ENCODE data around the gene PLA2G7.
"Not testable (repeated sequence)": the region's sequence is repeated elsewhere in the genome, so short reads cannot be mapped to it uniquely, and the experiment has no call there.

PLA2G7 gene

GRCh38 chr6:46734867-46735719, at the start of gene PLA2G7:
PLA2G7 (minus strand) TSS chr6:46735375; CDS start chr6:46722891, 12,484 bp downstream.
- no peak for DNase-seq
- in situ Hi-C loops (cut with HindIII; ENCODE audit: low pct_ligation_motif_present, low pct_unique_long_range_greater_than_20kb, low sequenced_read_pairs), result no loop called here

- in situ Hi-C loops (cut with HindIII; ENCODE audit: low pct_ligation_motif_present, low pct_unique_long_range_greater_than_20kb, low sequenced_read_pairs), result no loop called here
- no peak for DNase-seq
Observed at GRCh38 chr6:46784535-46784934, 49.4 kb upstream of the PLA2G7 start.

- in situ Hi-C loops (cut with HindIII; ENCODE audit: low pct_ligation_motif_present, low pct_unique_long_range_greater_than_20kb, low sequenced_read_pairs), result no loop called here
- peak; percentile 49 for DNase-seq
Observed at GRCh38 chr6:46781478-46782378, 46.6 kb upstream of the PLA2G7 start.

- in situ Hi-C loops (cut with HindIII; ENCODE audit: low pct_ligation_motif_present, low pct_unique_long_range_greater_than_20kb, low sequenced_read_pairs), result no loop called here
Observed at GRCh38 chr6:46777476-46778346, 42.5 kb upstream of the PLA2G7 start.

GRCh38 chr6:46776070-46776712, 41.0 kb upstream of the PLA2G7 start:
- DNase-seq, result no peak
- in situ Hi-C loops (cut with HindIII; ENCODE audit: low pct_ligation_motif_present, low pct_unique_long_range_greater_than_20kb, low sequenced_read_pairs), result no loop called here

More at GRCh38 chr6:46777476-46778346, 42.5 kb upstream of the PLA2G7 start:
- DNase-seq, result no peak

- in situ Hi-C loops (cut with HindIII; ENCODE audit: low pct_ligation_motif_present, low pct_unique_long_range_greater_than_20kb, low sequenced_read_pairs); DNase-seq: not testable (repeated sequence)
Observed at GRCh38 chr6:46774736-46775135, 39.6 kb upstream of the PLA2G7 start.

- in situ Hi-C loops (cut with HindIII; ENCODE audit: low pct_ligation_motif_present, low pct_unique_long_range_greater_than_20kb, low sequenced_read_pairs), result no loop called here
- no peak for DNase-seq
Observed at GRCh38 chr6:46773201-46773855, 38.2 kb upstream of the PLA2G7 start.

- in situ Hi-C loops (cut with HindIII; ENCODE audit: low pct_ligation_motif_present, low pct_unique_long_range_greater_than_20kb, low sequenced_read_pairs), result no loop called here
Observed at GRCh38 chr6:46772762-46773161, 37.6 kb upstream of the PLA2G7 start.

GRCh38 chr6:46772016-46772415, 36.8 kb upstream of the PLA2G7 start:
- in situ Hi-C loops (cut with HindIII; ENCODE audit: low pct_ligation_motif_present, low pct_unique_long_range_greater_than_20kb, low sequenced_read_pairs), result no loop called here
- DNase-seq, result no peak

More at GRCh38 chr6:46772762-46773161, 37.6 kb upstream of the PLA2G7 start:
- DNase-seq, result no peak

GRCh38 chr6:46764961-46765360, 29.8 kb upstream of the PLA2G7 start:
- no peak for DNase-seq
- in situ Hi-C loops (cut with HindIII; ENCODE audit: low pct_ligation_motif_present, low pct_unique_long_range_greater_than_20kb, low sequenced_read_pairs), result no loop called here

- DNase-seq; in situ Hi-C loops (cut with HindIII; ENCODE audit: low pct_ligation_motif_present, low pct_unique_long_range_greater_than_20kb, low sequenced_read_pairs): not testable (repeated sequence)
Observed at GRCh38 chr6:46764280-46764679, 29.1 kb upstream of the PLA2G7 start.

- in situ Hi-C loops (cut with HindIII; ENCODE audit: low pct_ligation_motif_present, low pct_unique_long_range_greater_than_20kb, low sequenced_read_pairs), result no loop called here
- no peak for DNase-seq
Observed at GRCh38 chr6:46763466-46763865, 28.3 kb upstream of the PLA2G7 start.

- no peak for DNase-seq
- in situ Hi-C loops (cut with HindIII; ENCODE audit: low pct_ligation_motif_present, low pct_unique_long_range_greater_than_20kb, low sequenced_read_pairs), result no loop called here
Observed at GRCh38 chr6:46760925-46761324, 25.8 kb upstream of the PLA2G7 start.

- in situ Hi-C loops (cut with HindIII; ENCODE audit: low pct_ligation_motif_present, low pct_unique_long_range_greater_than_20kb, low sequenced_read_pairs), result no loop called here
- no peak for DNase-seq
Observed at GRCh38 chr6:46758960-46759753, 24.0 kb upstream of the PLA2G7 start.

- in situ Hi-C loops (cut with HindIII; ENCODE audit: low pct_ligation_motif_present, low pct_unique_long_range_greater_than_20kb, low sequenced_read_pairs), result no loop called here
- DNase-seq, result no peak
Observed at GRCh38 chr6:46757214-46757596, 22.0 kb upstream of the PLA2G7 start.

- DNase-seq, result no peak
- in situ Hi-C loops (cut with HindIII; ENCODE audit: low pct_ligation_motif_present, low pct_unique_long_range_greater_than_20kb, low sequenced_read_pairs), result no loop called here
Observed at GRCh38 chr6:46756469-46757213, 21.5 kb upstream of the PLA2G7 start.
